T-helper 9 cell (primary cell): ENCODE results near the gene MCUB.
"Not testable (repeated sequence)": the region's sequence is repeated elsewhere in the genome, so short reads cannot be mapped to it uniquely, and the experiment has no call there.

ENCODE experiments used
- DNase-seq: peaks from one replicate; pipeline ENCODE4 v3.0.0-alpha.2; 2020

MCUB gene

GRCh38 chr4:109631532-109632108 lies 71.6 kb downstream of the MCUB start:
- no peak for DNase-seq

DNA sequence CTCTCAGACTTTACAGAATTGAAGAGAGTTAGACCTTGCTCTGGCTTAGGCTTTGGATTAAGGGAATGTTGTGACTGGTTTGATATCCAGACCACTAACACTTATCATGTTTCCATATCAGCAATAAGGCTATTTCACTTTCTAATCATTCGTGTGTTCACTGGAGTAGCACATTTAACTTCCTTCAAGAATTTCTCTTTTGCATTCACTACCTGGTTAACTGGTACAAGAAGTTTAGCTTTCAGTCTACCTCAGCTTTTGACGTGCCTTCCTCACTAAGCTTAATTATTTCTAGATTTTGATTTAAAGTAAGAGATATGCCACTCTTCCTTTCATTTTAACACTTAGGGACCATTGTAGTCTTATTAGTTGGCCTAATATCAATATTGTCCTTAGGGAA lies 80.6 kb downstream of the MCUB start:
- no peak for DNase-seq

DNA sequence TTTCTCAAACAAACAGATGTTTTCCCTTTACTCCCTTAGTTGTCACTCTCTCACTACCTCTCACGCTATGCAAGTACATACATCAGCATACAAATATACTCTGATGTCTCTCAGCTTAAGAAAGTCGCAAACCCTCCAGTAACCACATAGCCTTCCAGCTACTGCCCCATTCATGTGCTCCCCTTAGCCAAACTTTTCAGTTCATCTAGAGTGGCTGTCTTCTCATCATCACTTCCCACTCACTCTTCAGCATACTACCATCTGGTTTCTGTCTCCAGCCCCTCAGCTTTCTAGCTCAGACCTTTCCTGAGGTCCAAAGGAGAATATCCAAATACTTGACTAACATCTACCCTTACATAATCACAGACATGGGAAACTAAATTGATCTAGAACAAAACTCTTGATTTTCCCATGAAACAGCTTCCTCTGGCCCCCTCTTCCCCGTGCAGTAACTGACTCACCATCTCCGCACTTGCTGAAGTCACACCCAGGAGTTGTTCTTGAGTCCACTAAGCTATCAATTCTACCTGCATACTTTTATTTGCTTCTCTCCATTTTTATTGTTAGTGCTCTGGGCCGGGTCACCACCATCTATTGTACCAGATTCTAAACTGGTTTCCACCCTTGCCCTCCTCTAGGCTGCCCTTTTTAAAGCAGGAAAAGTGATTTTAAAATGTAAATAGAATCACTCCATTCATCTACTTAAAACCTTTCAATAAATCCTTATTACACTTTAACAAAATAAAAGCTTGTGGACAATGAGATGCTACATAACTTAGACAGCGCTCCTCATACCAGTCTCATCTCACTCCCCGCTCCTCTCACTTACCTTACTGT lies 86.0 kb downstream of the MCUB start:
- no peak for DNase-seq

DNA sequence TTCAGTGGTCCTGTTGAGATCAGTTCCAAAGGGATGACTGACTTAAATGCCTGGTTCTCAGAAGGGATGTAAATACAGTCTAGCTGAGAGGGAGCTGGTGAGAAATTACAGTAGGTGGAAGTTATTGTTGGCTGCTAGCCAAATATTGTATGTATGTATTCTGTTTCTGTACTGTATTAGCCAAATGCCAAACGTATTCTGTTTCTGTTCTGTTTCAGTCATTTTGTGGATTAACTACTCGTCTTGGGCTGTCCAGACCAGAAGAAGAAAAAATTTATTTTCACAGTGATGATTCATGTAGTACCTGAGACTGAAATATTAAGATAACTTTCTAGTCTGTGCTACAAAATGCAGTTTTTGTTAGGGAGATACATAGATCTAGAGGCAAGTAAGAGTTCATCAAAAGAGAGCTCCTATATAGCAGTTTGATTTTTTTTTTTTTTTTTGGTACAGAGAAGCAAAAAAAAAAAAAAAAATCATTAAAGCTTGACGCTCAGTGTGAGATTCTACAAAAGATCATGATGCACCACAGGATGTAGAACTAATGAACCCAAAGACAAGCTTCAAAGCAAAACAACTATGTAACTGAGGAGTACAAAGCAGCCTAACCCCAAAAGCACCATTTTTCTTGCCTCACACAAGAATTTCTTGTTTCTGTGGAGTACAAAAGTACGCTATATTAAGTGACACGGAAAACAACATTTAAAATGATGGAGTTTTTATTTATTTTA lies 88.4 kb downstream of the MCUB start:
- no peak for DNase-seq

DNA sequence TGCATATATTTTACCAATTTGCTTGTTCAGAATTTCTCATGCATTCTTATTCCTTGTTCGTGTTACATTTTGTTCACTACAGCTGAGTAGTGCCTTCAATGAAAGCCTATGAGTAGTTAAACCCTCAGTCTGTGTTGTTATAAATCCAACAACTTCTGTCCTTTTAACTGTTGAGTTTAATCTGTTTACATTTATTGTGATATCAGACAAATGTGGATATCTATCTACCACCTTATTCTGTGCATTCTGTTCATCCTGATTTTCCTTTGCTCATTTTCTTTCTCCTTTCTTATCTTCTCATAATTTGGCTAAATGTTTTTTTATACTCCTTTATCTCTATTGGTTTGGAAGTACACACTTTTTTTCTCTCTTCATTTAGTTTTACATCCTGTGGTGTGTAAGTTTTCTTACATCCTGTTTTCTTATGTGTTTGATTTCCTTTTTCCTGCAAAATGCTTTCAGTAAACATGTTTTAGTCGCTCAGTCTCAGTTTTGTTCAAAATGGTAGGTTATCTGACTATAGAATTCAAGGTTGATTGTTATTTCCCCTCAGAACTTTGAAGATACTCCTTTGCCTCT lies 89.0 kb downstream of the MCUB start:
- DNase-seq = no peak

GRCh38 chr4:109649872-109650271 lies 89.8 kb downstream of the MCUB start:
- no peak for DNase-seq

DNA sequence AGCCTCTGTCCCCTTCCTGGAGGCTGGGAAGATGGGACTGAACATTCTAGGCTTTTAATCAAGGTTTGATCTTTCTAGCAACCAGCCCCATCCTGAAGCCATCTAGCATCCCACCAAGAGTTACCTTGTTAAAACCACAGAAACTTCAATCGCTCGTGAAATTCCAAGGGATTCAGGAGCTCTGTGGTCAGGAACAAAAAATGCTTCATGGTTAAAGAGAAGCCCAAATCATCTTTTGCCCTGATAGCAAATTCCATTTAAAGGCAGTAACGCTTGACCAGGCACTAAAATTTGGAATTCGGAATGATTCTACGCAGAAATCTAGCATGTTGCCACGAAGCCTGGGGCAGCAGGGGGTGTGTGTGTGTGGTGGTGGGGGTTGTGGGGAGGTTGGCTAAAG lies 95.3 kb downstream of the MCUB start:
- no peak for DNase-seq

DNA sequence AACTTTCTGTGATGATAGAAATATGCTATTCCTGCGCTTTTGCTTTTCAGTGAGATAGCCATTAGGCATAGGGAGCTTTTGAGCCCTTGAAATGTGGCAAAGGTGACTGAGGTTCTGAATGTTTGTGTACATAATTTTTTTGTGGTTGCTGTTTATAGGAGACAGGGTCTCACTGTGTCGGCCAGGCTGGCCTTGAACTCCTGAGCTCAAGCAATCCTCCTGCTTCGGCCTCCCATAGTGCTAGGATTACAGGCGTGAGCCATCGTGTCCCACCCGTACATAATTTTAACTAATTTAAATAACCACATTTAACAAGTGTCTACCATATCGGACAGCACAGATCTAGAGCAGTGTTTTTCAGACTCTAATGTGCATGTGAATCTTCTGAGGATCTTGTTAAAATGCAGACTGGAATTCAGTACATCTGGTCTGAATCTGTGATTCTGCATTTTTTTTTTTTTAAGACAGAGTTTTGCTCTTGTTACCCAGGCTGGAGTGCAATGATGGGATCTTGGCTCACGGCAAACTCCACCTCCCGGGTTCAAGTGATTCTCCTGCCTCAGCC lies 97.9 kb downstream of the MCUB start:
- no peak for DNase-seq

DNA sequence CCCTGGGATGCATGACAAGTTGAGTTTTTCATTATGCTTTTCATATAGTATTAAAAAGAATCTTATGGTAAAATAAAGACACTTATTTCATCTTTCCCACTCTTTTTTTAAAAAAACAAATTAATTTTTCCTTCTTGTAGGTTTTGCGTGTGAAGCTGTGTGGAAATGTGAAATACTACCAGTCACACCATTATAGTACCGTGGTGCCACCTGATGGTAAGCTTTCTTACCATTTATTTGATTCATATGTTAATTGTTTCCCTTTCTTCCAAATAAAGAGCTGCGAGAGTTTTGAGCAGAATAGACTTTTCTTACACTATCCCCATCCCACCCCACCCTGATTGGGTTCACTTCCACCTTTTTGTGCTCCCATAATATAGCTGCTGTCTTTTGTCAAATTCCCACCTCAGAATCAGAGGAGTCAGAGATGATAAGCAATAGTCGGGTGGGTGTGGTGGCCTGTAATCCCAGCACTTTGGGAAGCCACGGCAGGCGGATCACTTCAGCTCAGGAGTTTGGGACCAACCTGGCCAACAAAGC lies 98.9 kb downstream of the MCUB start:
- no peak for DNase-seq

DNA sequence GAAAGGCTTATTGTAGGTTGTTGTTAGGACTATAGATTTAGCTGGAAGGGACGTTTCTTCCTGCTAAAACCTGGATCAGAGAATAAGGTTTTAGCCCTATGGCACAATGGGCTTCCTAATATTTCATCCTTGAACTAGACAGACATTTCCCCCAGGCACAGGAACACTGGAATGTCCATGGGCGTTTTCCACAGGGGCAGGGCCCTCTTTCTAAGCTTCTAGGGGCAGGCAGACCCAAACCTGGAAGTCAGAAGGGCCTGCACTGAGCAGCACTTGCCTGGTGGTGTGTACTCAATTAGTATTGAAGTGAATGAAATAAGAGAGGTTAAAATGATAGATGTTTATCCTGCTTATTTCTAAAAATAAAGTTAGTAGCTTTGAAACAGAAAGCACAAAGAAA lies 102.1 kb downstream of the MCUB start:
- DNase-seq = no peak

GRCh38 chr4:109662771-109663170 lies 102.7 kb downstream of the MCUB start:
- no peak for DNase-seq

DNA sequence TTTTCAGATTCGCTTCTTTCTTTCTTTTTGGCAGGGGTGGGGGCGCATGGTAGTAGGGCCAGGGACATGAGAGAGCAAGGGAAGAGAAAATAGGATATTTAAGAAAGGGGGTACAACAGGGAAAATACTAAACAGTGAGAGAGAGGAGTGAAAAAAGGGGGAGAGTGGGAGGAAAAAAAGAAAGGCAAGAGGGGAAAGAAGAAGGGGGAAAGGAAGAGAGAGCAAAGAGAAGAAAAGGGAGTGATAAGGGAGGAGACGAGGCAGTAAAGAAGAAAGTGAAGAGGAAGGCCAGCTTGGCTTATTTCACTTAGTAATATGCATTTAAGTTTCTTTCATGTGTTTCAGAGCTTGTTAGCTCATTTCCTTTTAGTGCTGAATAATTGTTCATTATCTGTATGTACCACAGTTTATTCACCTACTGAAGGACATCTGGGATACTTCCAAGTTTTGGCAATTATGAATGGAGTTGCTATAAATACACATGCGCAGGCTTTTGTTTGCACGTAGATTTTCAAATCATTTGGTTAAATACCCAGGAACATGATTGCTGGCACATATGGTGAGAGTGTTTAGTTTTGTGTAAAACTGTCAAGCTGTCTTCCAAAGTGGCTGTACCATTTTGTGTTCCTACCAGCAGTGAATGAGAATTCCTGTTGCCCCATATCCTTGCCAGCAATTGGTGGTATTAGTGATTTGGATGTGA lies 105.9 kb downstream of the MCUB start:
- no peak for DNase-seq

GRCh38 chr4:109671350-109671749 lies 111.3 kb downstream of the MCUB start:
- no peak for DNase-seq

DNA sequence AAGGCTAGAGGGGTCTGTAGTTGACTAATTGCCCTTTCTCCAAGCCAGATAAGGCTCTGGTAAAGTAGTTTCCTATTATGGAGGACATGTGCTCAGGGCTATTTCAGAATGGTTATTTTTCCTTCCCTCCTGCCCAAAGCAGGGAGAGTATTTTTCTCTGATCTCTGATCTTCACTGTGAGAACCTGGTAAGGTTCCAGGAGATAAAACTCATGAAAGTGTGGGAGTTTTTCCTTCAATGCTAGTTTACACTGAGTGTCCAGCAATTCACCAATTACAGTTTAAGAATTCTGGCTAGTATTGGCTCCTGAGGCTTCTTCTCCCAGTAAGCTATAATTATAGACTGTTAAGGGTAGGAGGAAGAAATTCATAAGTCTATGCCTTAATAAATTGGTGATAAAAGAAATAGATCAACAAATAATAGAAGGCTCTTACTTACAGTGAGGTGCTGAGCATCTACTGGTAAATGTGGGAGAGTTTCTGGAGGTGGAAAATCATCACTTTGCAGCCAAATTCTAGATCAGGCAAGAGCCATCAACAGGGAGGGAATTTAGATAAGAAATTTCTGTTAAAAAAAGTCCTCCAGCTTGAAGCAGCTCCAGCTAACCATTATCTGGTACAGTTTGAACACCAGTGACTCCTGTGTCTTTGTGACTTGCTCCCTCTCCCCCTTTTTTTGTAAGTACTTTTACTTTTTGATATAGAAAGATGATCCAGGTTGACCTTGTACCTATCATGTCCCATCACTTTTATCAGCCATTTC lies 112.3 kb downstream of the MCUB start:
- DNase-seq = no peak

GRCh38 chr4:109673303-109673702 lies 113.3 kb downstream of the MCUB start:
- DNase-seq = no peak

DNA sequence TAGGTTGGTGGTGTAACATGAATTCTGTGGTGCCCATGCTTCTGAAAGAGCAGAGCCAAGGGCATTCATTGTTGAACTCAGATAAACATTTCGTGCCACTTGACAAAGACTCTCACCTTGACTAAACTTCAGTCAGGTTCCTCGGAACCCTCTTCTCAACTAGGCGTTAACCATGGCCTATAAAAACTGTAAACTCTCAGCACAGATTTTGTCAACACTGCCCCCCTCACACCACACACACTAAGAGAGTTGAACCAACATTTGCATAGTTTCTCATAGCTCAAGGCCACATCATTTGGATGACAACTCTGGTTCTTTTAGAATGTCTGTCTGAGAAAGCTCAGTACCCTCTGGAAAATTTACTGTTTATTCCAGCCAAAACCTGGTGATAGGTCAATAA lies 115.1 kb downstream of the MCUB start:
- DNase-seq = no peak

- DNase-seq = no peak
These were observed 115.8 kb downstream of the MCUB start for GRCh38 chr4:109675843-109676242.

- no peak for DNase-seq
These were observed 116.8 kb downstream of the MCUB start for GRCh38 chr4:109676886-109677285.

GRCh38 chr4:109678472-109678871 lies 118.4 kb downstream of the MCUB start:
- DNase-seq = not testable (repeated sequence)

DNA sequence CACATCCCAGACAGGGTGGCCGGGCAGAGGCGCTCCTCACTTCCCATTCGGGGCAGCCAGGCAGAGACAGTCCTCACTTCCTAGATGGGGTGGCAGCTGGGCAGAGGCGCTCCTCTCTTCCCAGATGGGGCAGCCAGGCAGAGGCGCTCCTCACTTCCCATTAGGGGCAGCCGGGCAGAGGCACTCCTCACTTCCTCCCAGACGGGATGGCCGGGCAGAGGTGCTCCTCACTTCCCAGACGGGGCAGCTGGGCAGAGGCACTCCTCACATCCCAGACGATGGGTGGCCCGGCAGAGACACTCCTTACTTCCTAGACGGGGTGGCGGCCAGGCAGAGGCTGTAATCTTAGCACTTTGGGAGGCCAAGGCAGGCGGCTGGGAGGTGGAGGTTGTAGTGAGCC lies 118.9 kb downstream of the MCUB start:
- not testable (repeated sequence) for DNase-seq

DNA sequence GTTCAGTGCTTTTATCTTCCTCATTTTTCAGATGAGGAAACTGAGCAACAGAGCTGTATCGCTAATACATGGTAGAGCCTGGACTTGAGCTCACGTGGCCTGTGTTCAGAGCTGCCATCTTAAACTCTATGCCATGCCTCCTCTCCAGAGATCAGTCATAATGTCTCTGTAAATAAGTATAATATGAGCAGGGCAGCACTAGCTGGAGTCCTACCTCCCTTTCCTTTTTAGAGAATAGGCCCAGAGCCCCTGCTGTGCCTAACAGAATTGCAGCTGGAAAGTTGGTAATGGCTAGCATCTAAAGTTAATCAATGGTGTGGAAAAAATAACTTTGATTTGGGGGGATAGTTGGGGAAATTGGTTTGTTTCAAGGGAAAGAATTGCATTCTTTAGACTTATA lies 122.8 kb downstream of the MCUB start:
- DNase-seq = no peak
